ENCODE measurements around the gene STAT1. TPM values are rescaled to one million over a fixed set of nuclear protein-coding genes. Genes with fewer than 3 reads are reported as not detected.

STAT1 gene
- polyA plus RNA-seq (2013), result 29.8 and 30.6 TPM in 2 replicates

DNA sequence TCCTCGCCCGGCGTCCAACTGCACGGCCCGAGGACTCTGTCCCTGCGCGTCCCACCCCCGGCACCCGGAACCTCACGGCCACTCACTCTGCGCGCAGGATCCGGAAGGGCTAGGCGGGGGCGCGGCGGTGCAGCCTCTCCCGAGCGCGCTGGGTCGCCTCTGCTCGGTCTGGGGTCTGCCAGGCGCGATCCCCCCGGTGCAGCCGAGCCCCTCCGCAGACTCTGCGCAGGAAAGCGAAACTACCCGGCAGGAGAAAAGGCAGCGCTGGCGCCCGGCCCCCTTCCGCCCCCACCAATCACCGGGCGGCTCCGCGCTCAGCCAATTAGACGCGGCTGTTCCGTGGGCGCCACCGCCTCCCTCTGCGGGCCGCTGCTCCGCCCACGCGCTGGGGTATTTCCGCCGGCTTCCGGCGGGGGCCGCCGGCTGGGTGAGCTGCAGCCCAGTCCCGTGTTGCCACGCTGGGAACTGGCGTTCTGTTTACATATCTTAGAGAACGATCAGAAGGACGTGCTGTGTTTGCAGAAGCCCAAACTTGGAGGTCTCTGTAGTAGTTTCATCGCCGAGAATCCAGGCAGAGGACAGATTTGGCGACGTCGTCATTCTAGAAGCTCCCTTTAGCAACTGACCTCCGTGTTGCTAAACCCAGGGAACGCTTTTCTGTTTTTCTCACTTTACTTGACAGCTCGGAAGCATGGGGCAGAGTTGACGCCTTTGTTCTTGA, at the start of gene STAT1:
Gene STAT1, minus strand, starts transcription at position 240 of the 721 bp plus-strand sequence. CDS start 4,168 bp downstream, outside the sequence.
- Histone ChIP-seq H3K36me3 (ENCODE audit: control insufficient read depth in 1 of 2, insufficient read depth in 2 of 2, low read length in 2 of 2) (peaks cover 3% of the 10 kb centered on the region in 2 experiments), H3K23ac (ENCODE audit: low read length) (no peak within 1 kb of the TSS), H2AK5ac (ENCODE audit: low read length) (peak within 1 kb of the TSS; percentile 4), H3K9me3 (ENCODE audit: insufficient read depth, low read depth, low read length) (no peaks in the 10 kb centered on the region), H4K12ac (ENCODE audit: low read depth, low read length) (peak within 1 kb of the TSS; percentile 67), H3K9ac (ENCODE audit: low read length) (peak within 1 kb of the TSS; percentile 49), H2AFZ (ENCODE audit: insufficient read depth, low read length, poor library complexity) (peak within 1 kb of the TSS; percentile 86), H3K4ac (ENCODE audit: low read depth, low read length) (peak within 1 kb of the TSS; percentile 47), H4K91ac (ENCODE audit: low read depth, low read length) (peak within 1 kb of the TSS; percentile 84), H3K27ac (ENCODE audit: low read depth, low read length) (peak within 1 kb of the TSS; percentile 53), H3K4me1 (ENCODE audit: control insufficient read depth in 1 of 2, insufficient read depth in 2 of 2, low read length in 2 of 2) (peaks cover 4 to 6% of the 10 kb centered on the region in 2 experiments), H3K79me1 (ENCODE audit: low read length) (peaks cover 7% of the 10 kb centered on the region), H3K27me3 (ENCODE audit: insufficient read depth, low read length) (no peaks in the 10 kb centered on the region), H3K14ac (ENCODE audit: low read length) (peak within 1 kb of the TSS; percentile 97), H2BK12ac (ENCODE audit: low read length) (peak within 1 kb of the TSS; percentile 63), H2BK5ac (ENCODE audit: low read depth, low read length, poor library complexity) (peak within 1 kb of the TSS; percentile 86), H3K4me2 (ENCODE audit: low read length) (peak within 1 kb of the TSS; percentile 84), H4K8ac (ENCODE audit: low read depth, low read length) (peak within 1 kb of the TSS; percentile 88), H2BK120ac (ENCODE audit: insufficient read depth, low read length, poor library complexity) (peak within 1 kb of the TSS; percentile 91), H3K79me2 (ENCODE audit: control insufficient read depth, insufficient read depth, low read length, poor library complexity) (peaks cover 6% of the 10 kb centered on the region), H3K18ac (ENCODE audit: low read length) (peak within 1 kb of the TSS; percentile 87), H3K4me3 (ENCODE audit: low read depth, low read length) (peak within 1 kb of the TSS; percentile 93)
- WGBS (ENCODE audit: extremely low coverage, insufficient coverage, insufficient read length), result no CpG with 5 or more reads among the region's 68 CpGs
- DNase-seq, result peak; percentile 94 to 98

DNA sequence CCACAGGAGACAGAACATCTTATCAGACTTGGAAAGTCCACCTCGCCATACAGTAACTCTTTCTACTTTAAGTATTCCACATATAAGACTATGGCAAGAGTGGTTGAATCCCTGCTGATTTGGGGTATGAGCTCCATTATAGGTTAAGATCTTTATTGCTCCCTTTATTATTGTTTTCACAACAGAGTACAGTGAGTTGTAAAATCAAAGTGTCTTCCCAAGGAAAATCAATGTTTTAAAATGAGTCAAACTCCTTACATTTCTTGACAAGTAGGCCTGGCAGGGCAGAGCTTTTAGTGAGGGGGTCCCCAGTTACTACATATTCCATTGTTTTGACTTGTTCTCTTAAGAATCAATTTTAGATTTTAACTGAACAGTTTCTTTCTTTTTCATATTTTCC, 49.6 kb upstream of the STAT1 start:
- no CpG with 5 or more reads among the region's 1 CpG for WGBS (ENCODE audit: extremely low coverage, insufficient coverage, insufficient read length)
- Histone ChIP-seq H3K79me2 (ENCODE audit: control insufficient read depth, insufficient read depth, low read length, poor library complexity) (no peaks in the 10 kb centered on the region), H3K9me3 (ENCODE audit: insufficient read depth, low read depth, low read length) (no peaks in the 10 kb centered on the region)

DNA sequence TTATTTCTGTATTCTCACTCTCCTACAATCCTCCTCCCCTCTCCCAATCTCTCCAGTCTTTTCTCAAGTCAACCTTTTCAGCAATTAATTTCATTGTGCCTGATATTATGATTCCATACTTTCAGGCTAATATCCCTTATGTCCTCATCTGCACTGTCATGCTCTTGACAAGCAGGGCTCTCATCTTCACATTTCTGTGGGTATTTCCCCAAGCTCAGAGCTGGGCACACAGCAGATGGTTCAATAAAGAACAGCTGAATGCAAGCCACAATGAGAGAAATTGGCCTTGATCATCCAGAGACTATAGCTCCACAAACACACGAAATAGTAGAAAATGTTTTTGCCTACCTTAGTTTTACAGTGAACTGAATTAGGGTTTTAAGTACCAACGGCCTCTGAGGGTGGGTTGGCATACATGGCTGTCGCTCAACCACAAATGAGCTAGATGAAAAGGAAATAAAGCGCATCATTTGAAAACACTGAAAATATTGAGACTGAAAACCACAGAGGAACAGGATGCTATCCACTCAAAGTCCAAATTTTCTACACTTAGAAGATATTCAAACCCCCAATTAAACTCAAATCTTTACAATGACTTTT, 47.5 kb upstream of the STAT1 start:
- Histone ChIP-seq H2BK5ac (ENCODE audit: low read depth, low read length, poor library complexity) (no peak overlapping the region), H3K23ac (ENCODE audit: low read length) (no peak overlapping the region), H4K12ac (ENCODE audit: low read depth, low read length) (no peak overlapping the region), H2AFZ (ENCODE audit: insufficient read depth, low read length, poor library complexity) (no peak overlapping the region), H4K8ac (ENCODE audit: low read depth, low read length) (no peak overlapping the region), H3K9ac (ENCODE audit: low read length) (no peak overlapping the region), H3K27ac (ENCODE audit: low read depth, low read length) (no peak overlapping the region), H2BK120ac (ENCODE audit: insufficient read depth, low read length, poor library complexity) (no peak overlapping the region), H3K36me3 (ENCODE audit: control insufficient read depth in 1 of 2, insufficient read depth in 2 of 2, low read length in 2 of 2) (no peaks in the 10 kb centered on the region), H2BK12ac (ENCODE audit: low read length) (no peak overlapping the region), H4K91ac (ENCODE audit: low read depth, low read length) (no peak overlapping the region), H3K79me2 (ENCODE audit: control insufficient read depth, insufficient read depth, low read length, poor library complexity) (no peaks in the 10 kb centered on the region), H3K14ac (ENCODE audit: low read length) (no peak overlapping the region), H2AK5ac (ENCODE audit: low read length) (no peak overlapping the region), H3K4me1 (ENCODE audit: control insufficient read depth in 1 of 2, insufficient read depth in 2 of 2, low read length in 2 of 2) (no peaks in the 10 kb centered on the region), H3K9me3 (ENCODE audit: insufficient read depth, low read depth, low read length) (no peaks in the 10 kb centered on the region), H3K18ac (ENCODE audit: low read length) (no peak overlapping the region), H3K4me3 (ENCODE audit: low read depth, low read length) (no peak overlapping the region), H3K4ac (ENCODE audit: low read depth, low read length) (no peak overlapping the region), H3K4me2 (ENCODE audit: low read length) (no peak overlapping the region), H3K79me1 (ENCODE audit: low read length) (no peaks in the 10 kb centered on the region), H3K27me3 (ENCODE audit: insufficient read depth, low read length) (no peaks in the 10 kb centered on the region)
- WGBS (ENCODE audit: extremely low coverage, insufficient coverage, insufficient read length), result no CpG with 5 or more reads among the region's 4 CpGs
- no peak for DNase-seq

More for the DNA sequence above, 49.6 kb upstream of the STAT1 start:
- Histone ChIP-seq H2AK5ac (ENCODE audit: low read length) (no peak overlapping the region), H3K9ac (ENCODE audit: low read length) (no peak overlapping the region), H4K12ac (ENCODE audit: low read depth, low read length) (no peak overlapping the region), H3K23ac (ENCODE audit: low read length) (no peak overlapping the region), H3K27ac (ENCODE audit: low read depth, low read length) (no peak overlapping the region), H3K4me3 (ENCODE audit: low read depth, low read length) (no peak overlapping the region), H3K4me1 (ENCODE audit: control insufficient read depth in 1 of 2, insufficient read depth in 2 of 2, low read length in 2 of 2) (no peaks in the 10 kb centered on the region), H3K4me2 (ENCODE audit: low read length) (no peak overlapping the region), H2BK5ac (ENCODE audit: low read depth, low read length, poor library complexity) (no peak overlapping the region), H3K27me3 (ENCODE audit: insufficient read depth, low read length) (no peaks in the 10 kb centered on the region), H4K91ac (ENCODE audit: low read depth, low read length) (no peak overlapping the region), H2BK120ac (ENCODE audit: insufficient read depth, low read length, poor library complexity) (no peak overlapping the region), H2BK12ac (ENCODE audit: low read length) (no peak overlapping the region), H2AFZ (ENCODE audit: insufficient read depth, low read length, poor library complexity) (no peak overlapping the region), H3K79me1 (ENCODE audit: low read length) (no peaks in the 10 kb centered on the region), H4K8ac (ENCODE audit: low read depth, low read length) (no peak overlapping the region), H3K18ac (ENCODE audit: low read length) (no peak overlapping the region), H3K14ac (ENCODE audit: low read length) (no peak overlapping the region), H3K4ac (ENCODE audit: low read depth, low read length) (no peak overlapping the region), H3K36me3 (ENCODE audit: control insufficient read depth in 1 of 2, insufficient read depth in 2 of 2, low read length in 2 of 2) (no peaks in the 10 kb centered on the region)
- no peak for DNase-seq

DNA sequence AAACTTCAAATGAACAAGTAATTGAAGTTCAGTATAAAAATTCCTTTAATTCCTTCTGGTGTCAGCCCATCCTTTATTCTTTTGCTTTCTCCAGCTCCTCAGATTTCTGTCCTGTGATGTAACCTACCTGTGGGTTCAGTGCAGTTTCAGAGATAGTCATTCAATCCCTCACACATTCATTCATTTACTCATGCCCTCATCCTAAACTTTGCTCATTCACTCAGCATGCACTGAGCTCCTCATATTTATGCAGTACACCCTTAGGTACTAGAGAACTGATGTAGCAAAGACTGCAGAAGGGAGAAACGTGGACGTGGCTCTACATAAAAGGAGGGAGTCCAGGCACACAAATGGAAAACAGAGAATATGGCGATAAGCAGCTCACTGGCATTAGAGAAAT, 45.3 kb upstream of the STAT1 start:
- Histone ChIP-seq H2BK12ac (ENCODE audit: low read length) (no peak overlapping the region), H3K9ac (ENCODE audit: low read length) (no peak overlapping the region), H3K4me1 (ENCODE audit: control insufficient read depth in 1 of 2, insufficient read depth in 2 of 2, low read length in 2 of 2) (no peaks in the 10 kb centered on the region), H3K9me3 (ENCODE audit: insufficient read depth, low read depth, low read length) (no peaks in the 10 kb centered on the region), H3K4me3 (ENCODE audit: low read depth, low read length) (no peak overlapping the region), H3K18ac (ENCODE audit: low read length) (no peak overlapping the region), H3K23ac (ENCODE audit: low read length) (no peak overlapping the region), H3K36me3 (ENCODE audit: control insufficient read depth in 1 of 2, insufficient read depth in 2 of 2, low read length in 2 of 2) (no peaks in the 10 kb centered on the region), H3K14ac (ENCODE audit: low read length) (no peak overlapping the region), H3K79me2 (ENCODE audit: control insufficient read depth, insufficient read depth, low read length, poor library complexity) (no peaks in the 10 kb centered on the region), H2BK5ac (ENCODE audit: low read depth, low read length, poor library complexity) (no peak overlapping the region), H2AK5ac (ENCODE audit: low read length) (no peak overlapping the region), H2BK120ac (ENCODE audit: insufficient read depth, low read length, poor library complexity) (no peak overlapping the region), H4K12ac (ENCODE audit: low read depth, low read length) (no peak overlapping the region), H3K4me2 (ENCODE audit: low read length) (no peak overlapping the region), H3K27ac (ENCODE audit: low read depth, low read length) (no peak overlapping the region), H4K8ac (ENCODE audit: low read depth, low read length) (no peak overlapping the region), H3K4ac (ENCODE audit: low read depth, low read length) (no peak overlapping the region), H4K91ac (ENCODE audit: low read depth, low read length) (no peak overlapping the region), H3K79me1 (ENCODE audit: low read length) (no peaks in the 10 kb centered on the region), H3K27me3 (ENCODE audit: insufficient read depth, low read length) (no peaks in the 10 kb centered on the region), H2AFZ (ENCODE audit: insufficient read depth, low read length, poor library complexity) (no peak overlapping the region)
- no CpG with 5 or more reads among the region's 3 CpGs for WGBS (ENCODE audit: extremely low coverage, insufficient coverage, insufficient read length)
- DNase-seq, result no peak

All from trophoblast cell (in vitro differentiated cells and primary cell).